Measurements from ENCODE around the gene PPP2R5E. TPM values are rescaled to one million over a fixed set of nuclear protein-coding genes. Genes with fewer than 3 reads are reported as not detected.

The PPP2R5E gene
- total and polyA plus RNA-seq, 9 of the 15 experiments (the other 6 are each of a cell fraction or from before 2014, with no cell fraction given) = 4.2 to 30.3 (median 11.0) TPM

GRCh38 chr14:63432888-63433552 lies 110.2 kb downstream of the PPP2R5E start (continued):
- no peak for TF ChIP-seq GABPB2 (CRISPR knock-in tag; conservative IDR thresholded peaks at IDR 0.05)
- TF ChIP-seq, protein P1, sequence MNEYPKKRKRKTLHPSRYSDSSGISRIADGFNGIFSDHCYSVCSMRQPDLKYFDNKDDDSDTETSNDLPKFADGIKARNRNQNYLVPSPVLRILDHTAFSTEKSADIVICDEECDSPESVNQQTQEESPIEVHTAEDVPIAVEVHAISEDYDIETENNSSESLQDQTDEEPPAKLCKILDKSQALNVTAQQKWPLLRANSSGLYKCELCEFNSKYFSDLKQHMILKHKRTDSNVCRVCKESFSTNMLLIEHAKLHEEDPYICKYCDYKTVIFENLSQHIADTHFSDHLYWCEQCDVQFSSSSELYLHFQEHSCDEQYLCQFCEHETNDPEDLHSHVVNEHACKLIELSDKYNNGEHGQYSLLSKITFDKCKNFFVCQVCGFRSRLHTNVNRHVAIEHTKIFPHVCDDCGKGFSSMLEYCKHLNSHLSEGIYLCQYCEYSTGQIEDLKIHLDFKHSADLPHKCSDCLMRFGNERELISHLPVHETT (CRISPR knock-in tag; conservative IDR thresholded peaks at IDR 0.05 in 1 of 2, IDR thresholded peaks at IDR 0.05 in 1 of 2) = no peak
- TF ChIP-seq, protein P2, sequence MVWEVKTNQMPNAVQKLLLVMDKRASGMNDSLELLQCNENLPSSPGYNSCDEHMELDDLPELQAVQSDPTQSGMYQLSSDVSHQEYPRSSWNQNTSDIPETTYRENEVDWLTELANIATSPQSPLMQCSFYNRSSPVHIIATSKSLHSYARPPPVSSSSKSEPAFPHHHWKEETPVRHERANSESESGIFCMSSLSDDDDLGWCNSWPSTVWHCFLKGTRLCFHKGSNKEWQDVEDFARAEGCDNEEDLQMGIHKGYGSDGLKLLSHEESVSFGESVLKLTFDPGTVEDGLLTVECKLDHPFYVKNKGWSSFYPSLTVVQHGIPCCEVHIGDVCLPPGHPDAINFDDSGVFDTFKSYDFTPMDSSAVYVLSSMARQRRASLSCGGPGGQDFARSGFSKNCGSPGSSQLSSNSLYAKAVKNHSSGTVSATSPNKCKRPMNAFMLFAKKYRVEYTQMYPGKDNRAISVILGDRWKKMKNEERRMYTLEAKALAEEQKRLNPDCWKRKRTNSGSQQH (CRISPR knock-in tag; IDR thresholded peaks at IDR 0.05) = no peak

DNA sequence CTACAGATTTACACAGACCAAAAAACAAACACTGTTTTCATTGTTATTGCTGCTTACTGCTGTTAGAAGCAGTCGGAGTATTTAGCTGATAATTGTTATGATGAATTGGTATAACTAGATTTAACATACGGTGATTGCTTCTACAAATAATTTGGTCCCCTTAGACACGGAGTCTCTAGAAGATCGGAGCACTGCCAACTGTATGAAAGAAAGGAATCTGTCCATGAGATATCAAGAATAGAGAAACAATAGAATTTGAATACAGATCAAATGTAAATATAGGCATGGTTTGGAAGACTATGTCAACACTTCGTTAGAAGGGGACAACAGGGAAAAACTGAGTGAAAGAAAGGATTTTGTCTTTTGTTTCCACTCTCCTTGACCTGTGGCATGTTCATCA lies 110.9 kb downstream of the PPP2R5E start:
- H3K9ac ChIP-seq (ENCODE audit: insufficient read depth in 1 of 2, low read depth in 2 of 2, low read length in 2 of 2) = no peak overlapping the region
- H3K4me3 ChIP-seq = no peak overlapping the region
- POLR2A ChIA-PET = interaction anchor here (0.6 to 0.7 kb wide), 3 partner anchors 15 to 763 kb away, joined by 3 to 4 read pairs (median 4); no protein-coding TSS in a partner anchor
- BruUV-seq (replicated peaks) = no TSS peak
- in situ Hi-C loops (cut with MboI) = no loop called here
- 64% methylated on average over 5 of the region's 5 CpGs for WGBS (ENCODE audit: insufficient coverage, low coverage, missing lambda C conversion rate)
- FAIRE-seq (no peak), ATAC-seq (no peak), DNase-seq (ENCODE audit: extremely low read depth in 1 of 4, low spot score in 3 of 4) (no peak)
- no peaks in the 10 kb centered on the region for H3K9me3 ChIP-seq (replicated peaks; ENCODE audit: control insufficient read depth, insufficient read depth, low read depth, low read length)
- H3K27ac ChIP-seq (ENCODE audit: extremely low read depth, low read depth, low read length) = no peak overlapping the region
- H3K9me1 ChIP-seq (ENCODE audit: control insufficient read depth, insufficient read depth, low read length) = no peaks in the 10 kb centered on the region
- H3K4me2 ChIP-seq (ENCODE audit: insufficient read depth, low read length) = no peak overlapping the region
- peaks cover 47% of the 10 kb centered on the region for H3K79me2 ChIP-seq (ENCODE audit: control insufficient read depth, insufficient read depth, low read length)
- no peaks in the 10 kb centered on the region for H3K36me3 ChIP-seq (ENCODE audit: control insufficient read depth, insufficient read depth, low read length)
- H3K27me3 ChIP-seq (ENCODE audit: control insufficient read depth in 2 of 2, insufficient read depth in 2 of 2, low read length in 2 of 2) = no peaks in the 10 kb centered on the region
- H3K4me1 ChIP-seq (replicated peaks in 1 of 2; ENCODE audit: control insufficient read depth in 2 of 2, insufficient read depth in 2 of 2, low read length in 2 of 2) = peaks cover 0 to 9% of the 10 kb centered on the region in 2 experiments; a peak in 4 of 5 replicates
- intact Hi-C loops (cut with micrococcal nuclease) = no loop called here
- peaks cover 3% of the 10 kb centered on the region for H4K20me1 ChIP-seq (replicated peaks; ENCODE audit: control insufficient read depth, insufficient read depth, low read length)
- CTCF ChIA-PET (ENCODE audit: low intra/inter-chr PET ratio) = no interaction called here
- H2AFZ ChIP-seq (ENCODE audit: low read depth, low read length) = no peak overlapping the region
- TF ChIP-seq HNRNPUL1 (IDR thresholded peaks at IDR 0.05; ENCODE audit: low read length) (no peak), PML (IDR thresholded peaks at IDR 0.05; ENCODE audit: low read length) (no peak), PTTG1 (tag; IDR thresholded peaks at IDR 0.05; ENCODE audit: low read depth) (no peak), RNF219 (CRISPR knock-in tag; IDR thresholded peaks at IDR 0.05) (no peak), HDAC2 (IDR thresholded peaks at IDR 0.05) (no peak), U2AF2 (optimal IDR thresholded peaks at IDR 0.05; ENCODE audit: low read depth, low read length) (no peak), ZNF76 (CRISPR knock-in tag; IDR thresholded peaks at IDR 0.05; ENCODE audit: borderline replicate concordance) (no peak)
- TF ChIP-seq, protein P3, sequence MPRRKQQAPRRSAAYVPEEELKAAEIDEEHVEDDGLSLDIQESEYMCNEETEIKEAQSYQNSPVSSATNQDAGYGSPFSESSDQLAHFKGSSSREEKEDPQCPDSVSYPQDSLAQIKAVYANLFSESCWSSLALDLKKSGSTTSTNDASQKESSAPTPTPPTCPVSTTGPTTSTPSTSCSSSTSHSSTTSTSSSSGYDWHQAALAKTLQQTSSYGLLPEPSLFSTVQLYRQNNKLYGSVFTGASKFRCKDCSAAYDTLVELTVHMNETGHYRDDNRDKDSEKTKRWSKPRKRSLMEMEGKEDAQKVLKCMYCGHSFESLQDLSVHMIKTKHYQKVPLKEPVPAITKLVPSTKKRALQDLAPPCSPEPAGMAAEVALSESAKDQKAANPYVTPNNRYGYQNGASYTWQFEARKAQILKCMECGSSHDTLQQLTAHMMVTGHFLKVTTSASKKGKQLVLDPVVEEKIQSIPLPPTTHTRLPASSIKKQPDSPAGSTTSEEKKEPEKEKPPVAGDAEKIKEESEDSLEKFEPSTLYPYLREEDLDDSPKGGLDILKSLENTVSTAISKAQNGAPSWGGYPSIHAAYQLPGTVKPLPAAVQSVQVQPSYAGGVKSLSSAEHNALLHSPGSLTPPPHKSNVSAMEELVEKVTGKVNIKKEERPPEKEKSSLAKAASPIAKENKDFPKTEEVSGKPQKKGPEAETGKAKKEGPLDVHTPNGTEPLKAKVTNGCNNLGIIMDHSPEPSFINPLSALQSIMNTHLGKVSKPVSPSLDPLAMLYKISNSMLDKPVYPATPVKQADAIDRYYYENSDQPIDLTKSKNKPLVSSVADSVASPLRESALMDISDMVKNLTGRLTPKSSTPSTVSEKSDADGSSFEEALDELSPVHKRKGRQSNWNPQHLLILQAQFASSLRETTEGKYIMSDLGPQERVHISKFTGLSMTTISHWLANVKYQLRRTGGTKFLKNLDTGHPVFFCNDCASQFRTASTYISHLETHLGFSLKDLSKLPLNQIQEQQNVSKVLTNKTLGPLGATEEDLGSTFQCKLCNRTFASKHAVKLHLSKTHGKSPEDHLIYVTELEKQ (CRISPR knock-in tag; IDR thresholded peaks at IDR 0.05) = no peak
